Activated naive CD8-positive, alpha-beta T cell treated with anti-CD3 and anti-CD28 coated beads for 36 hours (primary cell): Measurements from ENCODE around the gene RNF11. TPM values are rescaled to one million over a fixed set of nuclear protein-coding genes. Genes with fewer than 3 reads are reported as not detected.

Source experiments
- DNase-seq: peaks from one replicate; pipeline ENCODE4 v3.0.0; 2021
- H3K27ac Mint-ChIP-seq: one replicate; pipeline ENCODE4 v1.8.0; 2022; ENCODE audit warnings: mild to moderate bottlenecking, moderate library complexity, mixed read lengths
- H3K27me3 Mint-ChIP-seq: one replicate; pipeline ENCODE4 v1.8.0; 2022; ENCODE audit warnings: mild to moderate bottlenecking, mixed read lengths
- H3K36me3 Mint-ChIP-seq: one replicate; pipeline ENCODE4 v1.8.0; 2021; ENCODE audit warnings: mild to moderate bottlenecking, mixed read lengths
- H3K4me1 Mint-ChIP-seq: one replicate; pipeline ENCODE4 v1.8.0; 2021; ENCODE audit warnings: mixed read lengths
- H3K4me3 Mint-ChIP-seq: one replicate; pipeline ENCODE4 v1.8.0; 2022; ENCODE audit warnings: mild to moderate bottlenecking, moderate library complexity, mixed read lengths
- H3K9me3 Mint-ChIP-seq: one replicate; pipeline ENCODE4 v1.8.0; 2022; ENCODE audit warnings: mixed read lengths
- total RNA-seq, 2 experiments: library from RNA; stranded (reverse); gene quantifications; one replicate each; pipeline ENCODE4 v1.2.3, GENCODE V29; 2021

Gene RNF11
- total RNA-seq, 2 experiments from 2014 or later: 28.5 to 33.0 TPM

GRCh38 chr1:51302746-51303145 is 66.7 kb downstream of the RNF11 start:
- H3K4me3 Mint-ChIP-seq: no peak overlapping the region
- peaks cover 21% of the 10 kb centered on the region for H3K4me1 Mint-ChIP-seq
- no peaks in the 10 kb centered on the region for H3K9me3 Mint-ChIP-seq
- no peaks in the 10 kb centered on the region for H3K36me3 Mint-ChIP-seq
- DNase-seq: no peak
- H3K27ac Mint-ChIP-seq: no peak overlapping the region
- no peaks in the 10 kb centered on the region for H3K27me3 Mint-ChIP-seq

DNA sequence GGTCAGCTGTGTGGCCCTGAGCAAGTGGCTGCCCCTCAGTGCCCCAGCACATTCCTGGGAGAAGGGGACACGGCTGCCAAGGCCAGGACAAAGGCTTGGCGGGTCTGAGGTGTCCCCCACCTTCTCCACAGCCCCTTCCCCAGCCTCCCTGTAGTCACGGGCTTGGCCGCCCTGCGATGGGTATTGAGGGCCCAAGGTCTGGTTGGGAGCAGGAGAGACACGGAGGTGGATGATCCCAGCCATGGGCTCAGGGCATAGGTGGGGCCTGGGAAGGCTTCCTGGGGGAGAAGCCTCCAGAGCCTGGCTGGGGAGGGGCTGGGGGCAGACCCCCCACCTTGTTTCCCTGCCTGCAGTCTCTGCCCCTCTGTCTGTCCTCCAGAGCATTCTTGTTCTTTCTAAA is 67.2 kb downstream of the RNF11 start:
- no peak for DNase-seq
- Mint-ChIP-seq H3K27me3 (no peaks in the 10 kb centered on the region), H3K4me1 (peaks cover 21% of the 10 kb centered on the region), H3K36me3 (no peaks in the 10 kb centered on the region), H3K9me3 (no peaks in the 10 kb centered on the region), H3K4me3 (no peak overlapping the region), H3K27ac (no peak overlapping the region)

DNA sequence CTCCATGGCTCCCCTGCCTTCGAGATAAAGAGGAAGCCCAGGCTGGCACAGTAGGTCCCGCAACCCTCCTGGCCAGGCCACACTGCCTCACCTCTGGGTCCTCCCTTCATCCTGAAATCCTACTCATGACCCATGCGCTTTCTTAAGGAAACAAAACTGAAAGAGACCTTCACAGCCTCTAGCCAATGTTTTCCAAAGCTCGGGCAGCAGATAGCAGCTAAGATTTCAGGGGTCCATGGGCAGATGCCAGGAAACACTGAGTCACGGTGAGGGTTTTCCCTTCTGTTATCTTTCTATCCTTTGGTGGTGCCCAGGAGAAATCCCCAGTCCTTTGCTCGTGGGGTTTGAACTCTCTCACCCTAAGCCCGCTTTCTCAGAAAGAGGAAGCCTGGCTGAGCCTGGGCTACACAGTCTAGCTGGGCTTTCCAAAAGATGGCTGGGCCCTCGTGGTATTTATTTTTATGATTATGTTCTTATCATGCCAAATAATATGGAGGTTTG is 67.7 kb downstream of the RNF11 start:
- H3K4me1 Mint-ChIP-seq: peaks cover 21% of the 10 kb centered on the region

DNA sequence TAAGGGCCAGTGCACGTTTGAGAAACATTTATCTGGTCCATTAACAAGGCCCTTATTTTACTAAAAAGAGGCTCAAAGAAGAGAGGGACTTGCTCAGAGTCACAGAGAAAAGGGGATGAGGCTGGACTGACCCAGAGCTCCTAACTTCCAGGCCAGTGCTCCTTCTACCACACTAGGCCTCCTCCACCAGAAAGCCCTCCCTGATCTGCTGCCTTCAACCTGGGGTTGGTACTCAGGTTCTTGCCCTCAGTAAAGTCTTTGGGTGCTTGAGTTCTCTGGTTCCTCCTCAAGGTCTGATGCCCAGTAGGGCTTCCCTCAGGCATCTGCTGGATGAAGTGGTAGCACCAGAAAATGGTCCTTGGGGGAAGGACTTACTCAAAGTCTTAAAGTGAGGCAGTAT is 68.3 kb downstream of the RNF11 start:
- no peak overlapping the region for H3K27ac Mint-ChIP-seq
- H3K9me3 Mint-ChIP-seq: no peaks in the 10 kb centered on the region
- peaks cover 21% of the 10 kb centered on the region for H3K4me1 Mint-ChIP-seq
- no peaks in the 10 kb centered on the region for H3K36me3 Mint-ChIP-seq
- H3K4me3 Mint-ChIP-seq: no peak overlapping the region
- no peaks in the 10 kb centered on the region for H3K27me3 Mint-ChIP-seq
- no peak for DNase-seq

More for the DNA sequence above, 67.7 kb downstream of the RNF11 start:
- Mint-ChIP-seq H3K27me3 (no peaks in the 10 kb centered on the region), H3K4me3 (no peak overlapping the region), H3K36me3 (no peaks in the 10 kb centered on the region), H3K27ac (peak overlapping the region; percentile 63), H3K9me3 (no peaks in the 10 kb centered on the region)
- peak; percentile 64 for DNase-seq

- Mint-ChIP-seq H3K9me3 (no peaks in the 10 kb centered on the region), H3K4me3 (no peak overlapping the region), H3K27me3 (no peaks in the 10 kb centered on the region), H3K27ac (no peak overlapping the region), H3K36me3 (no peaks in the 10 kb centered on the region), H3K4me1 (peaks cover 21% of the 10 kb centered on the region)
- DNase-seq: no peak
These were observed 69.3 kb downstream of the RNF11 start for GRCh38 chr1:51305371-51305823.

DNA sequence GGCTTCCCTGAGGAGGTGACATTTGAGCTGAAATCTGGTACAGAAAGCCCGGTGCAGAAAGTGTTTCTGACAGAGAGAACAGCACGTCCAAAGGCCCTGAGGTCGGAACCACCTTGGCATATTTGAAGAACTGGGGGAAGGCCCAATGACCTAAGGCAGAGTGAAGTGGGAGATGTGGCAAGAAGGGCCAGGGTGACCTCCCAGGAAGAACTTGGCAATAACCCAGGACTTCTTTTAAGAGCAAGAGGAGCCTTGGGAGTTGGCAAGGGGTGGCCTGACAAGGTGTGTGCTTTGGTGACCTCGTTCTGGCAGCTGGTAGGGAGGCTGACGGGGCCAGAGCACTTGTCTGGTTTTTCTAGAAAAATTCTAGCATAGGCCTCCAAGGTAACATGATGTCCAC is 70.9 kb downstream of the RNF11 start:
- Mint-ChIP-seq H3K36me3 (no peaks in the 10 kb centered on the region), H3K4me3 (no peak overlapping the region), H3K27ac (no peak overlapping the region), H3K9me3 (no peaks in the 10 kb centered on the region), H3K27me3 (no peaks in the 10 kb centered on the region), H3K4me1 (peaks cover 15% of the 10 kb centered on the region)
- DNase-seq: no peak

- Mint-ChIP-seq H3K4me3 (no peak overlapping the region), H3K27ac (no peak overlapping the region), H3K4me1 (peaks cover 13% of the 10 kb centered on the region)
These were observed 72.6 kb downstream of the RNF11 start for GRCh38 chr1:51308636-51309035.

GRCh38 chr1:51309291-51309690 is 73.2 kb downstream of the RNF11 start:
- H3K4me1 Mint-ChIP-seq: peaks cover 9% of the 10 kb centered on the region
- H3K9me3 Mint-ChIP-seq: no peaks in the 10 kb centered on the region
- no peaks in the 10 kb centered on the region for H3K27me3 Mint-ChIP-seq
- DNase-seq: no peak
- H3K27ac Mint-ChIP-seq: no peak overlapping the region
- no peak overlapping the region for H3K4me3 Mint-ChIP-seq
- H3K36me3 Mint-ChIP-seq: no peaks in the 10 kb centered on the region

More at GRCh38 chr1:51308636-51309035, 72.6 kb downstream of the RNF11 start:
- Mint-ChIP-seq H3K9me3 (no peaks in the 10 kb centered on the region), H3K27me3 (no peaks in the 10 kb centered on the region), H3K36me3 (no peaks in the 10 kb centered on the region)
- no peak for DNase-seq

GRCh38 chr1:51310871-51311613 is 75.0 kb downstream of the RNF11 start:
- DNase-seq: no peak
- H3K27me3 Mint-ChIP-seq: no peaks in the 10 kb centered on the region
- H3K4me1 Mint-ChIP-seq: peaks cover 5% of the 10 kb centered on the region
- no peak overlapping the region for H3K27ac Mint-ChIP-seq
- no peaks in the 10 kb centered on the region for H3K36me3 Mint-ChIP-seq
- H3K9me3 Mint-ChIP-seq: no peaks in the 10 kb centered on the region
- no peak overlapping the region for H3K4me3 Mint-ChIP-seq

GRCh38 chr1:51311826-51312225 is 75.8 kb downstream of the RNF11 start:
- Mint-ChIP-seq H3K36me3 (no peaks in the 10 kb centered on the region), H3K4me1 (peaks cover 5% of the 10 kb centered on the region), H3K9me3 (no peaks in the 10 kb centered on the region), H3K27ac (no peak overlapping the region), H3K27me3 (no peaks in the 10 kb centered on the region), H3K4me3 (no peak overlapping the region)
- DNase-seq: no peak

DNA sequence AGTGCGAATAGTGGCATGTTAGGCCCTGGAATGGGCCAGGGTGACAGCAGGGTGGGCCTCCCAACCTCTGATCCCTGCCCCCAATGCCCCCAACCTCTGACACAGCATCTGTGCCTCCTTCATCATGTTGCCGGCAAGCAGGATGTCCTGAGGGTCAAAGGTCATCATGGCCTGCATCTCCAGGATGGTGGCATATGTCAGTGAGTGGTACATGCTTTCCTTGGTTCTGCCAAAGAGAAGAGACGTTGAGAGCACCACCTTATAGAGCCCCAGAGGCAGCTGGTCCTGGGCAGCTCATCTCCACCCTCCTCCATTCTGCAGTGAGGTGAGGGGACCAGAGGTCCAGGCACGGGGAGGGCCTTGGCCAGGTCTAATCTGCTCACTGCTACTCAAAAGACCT is 76.6 kb downstream of the RNF11 start:
- H3K4me1 Mint-ChIP-seq: peaks cover 5% of the 10 kb centered on the region
- no peaks in the 10 kb centered on the region for H3K27me3 Mint-ChIP-seq
- H3K27ac Mint-ChIP-seq: no peak overlapping the region
- DNase-seq: no peak
- H3K4me3 Mint-ChIP-seq: no peak overlapping the region
- no peaks in the 10 kb centered on the region for H3K9me3 Mint-ChIP-seq
- no peaks in the 10 kb centered on the region for H3K36me3 Mint-ChIP-seq

DNA sequence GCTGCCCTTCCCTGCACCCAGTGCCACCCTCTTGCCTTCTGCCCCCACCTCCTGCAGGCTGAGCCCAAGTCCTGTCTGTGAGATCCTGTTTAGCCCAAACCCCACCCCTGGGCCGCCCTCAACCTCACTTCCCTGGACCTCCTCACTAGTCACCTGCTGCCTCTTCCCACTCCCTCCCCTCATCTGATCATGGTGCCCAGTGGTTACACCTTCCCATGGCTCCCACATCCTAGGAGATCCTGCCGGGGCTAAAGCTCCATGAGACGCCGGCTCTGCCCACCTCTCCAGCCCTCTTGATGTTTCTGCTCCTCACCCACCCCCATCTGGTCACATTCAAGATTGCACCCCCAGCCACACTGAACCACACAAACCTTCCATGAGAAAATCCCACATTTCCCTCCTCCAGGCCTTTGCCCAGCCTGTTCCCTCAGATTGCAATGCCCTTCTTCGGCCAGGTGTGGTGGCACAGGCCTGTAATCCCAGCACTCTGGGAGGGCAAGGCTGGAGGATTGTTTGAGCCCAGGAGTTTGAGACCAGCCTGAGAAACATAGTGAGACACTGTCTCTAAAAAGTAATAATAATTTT is 77.3 kb downstream of the RNF11 start:
- H3K4me1 Mint-ChIP-seq: peaks cover 5% of the 10 kb centered on the region
- no peak overlapping the region for H3K4me3 Mint-ChIP-seq
- no peaks in the 10 kb centered on the region for H3K36me3 Mint-ChIP-seq
- no peaks in the 10 kb centered on the region for H3K27me3 Mint-ChIP-seq
- DNase-seq: no peak
- no peaks in the 10 kb centered on the region for H3K9me3 Mint-ChIP-seq
- H3K27ac Mint-ChIP-seq: no peak overlapping the region

DNA sequence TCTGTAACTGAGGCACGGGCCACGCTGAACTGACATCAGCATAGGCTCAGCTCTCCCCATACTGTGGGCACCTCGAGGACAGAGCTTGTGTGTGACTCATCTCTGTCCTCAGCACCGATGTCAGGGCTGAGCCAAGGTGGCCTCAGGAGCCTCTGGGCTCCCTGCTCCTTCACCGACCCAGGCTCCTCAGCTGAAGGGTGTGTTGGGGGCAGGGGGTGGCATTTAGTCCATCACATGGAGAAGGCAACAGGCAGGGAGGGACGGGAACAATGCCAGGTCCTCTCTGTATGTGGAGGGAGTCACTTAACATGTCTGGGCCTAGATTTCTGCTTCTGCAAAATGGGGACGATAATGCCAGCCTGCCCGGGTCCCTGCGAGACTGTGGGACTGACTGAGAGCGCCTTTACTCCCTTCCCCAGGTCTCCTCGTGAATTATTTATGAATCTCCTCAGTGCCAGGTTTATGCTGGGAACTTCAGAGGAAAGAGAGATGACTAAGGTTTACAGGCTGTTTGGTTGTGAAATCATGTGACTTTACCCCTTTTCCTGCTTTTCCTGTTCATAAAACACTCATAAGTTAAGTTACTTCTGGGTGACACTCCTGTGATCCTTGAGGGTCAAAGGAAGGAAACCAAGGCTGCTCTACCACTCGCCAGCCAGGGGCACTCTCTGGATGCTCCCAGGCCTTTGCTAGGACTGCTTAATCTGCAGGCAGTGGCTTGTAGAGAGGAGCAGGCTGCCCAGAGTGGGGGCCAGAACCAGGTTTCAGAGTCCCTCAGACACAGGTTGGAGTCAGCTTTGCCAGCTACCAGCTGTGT is 78.1 kb downstream of the RNF11 start:
- Mint-ChIP-seq H3K27me3 (no peaks in the 10 kb centered on the region), H3K4me3 (no peak overlapping the region), H3K9me3 (no peaks in the 10 kb centered on the region), H3K36me3 (no peaks in the 10 kb centered on the region), H3K4me1 (peaks cover 5% of the 10 kb centered on the region), H3K27ac (no peak overlapping the region)
- no peak for DNase-seq

DNA sequence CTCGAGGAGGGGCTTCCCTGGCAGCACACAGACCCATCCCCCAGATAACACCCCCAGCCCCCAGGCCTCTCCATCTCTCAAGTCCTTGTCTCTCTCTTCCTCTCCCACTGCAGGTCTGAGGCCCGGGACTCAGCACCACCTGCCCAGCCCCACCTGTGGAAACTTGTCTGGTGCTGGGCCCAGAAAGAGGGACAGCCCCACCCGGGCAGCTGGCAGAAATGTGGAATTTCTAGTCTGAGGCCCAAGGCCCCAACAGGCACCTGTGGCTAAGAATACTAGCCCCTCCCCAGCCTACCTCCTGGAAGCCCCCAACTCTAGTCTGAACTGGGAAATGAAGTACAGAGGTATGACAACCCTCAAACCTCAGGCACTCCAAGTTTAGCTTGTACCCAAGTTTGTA is 78.9 kb downstream of the RNF11 start:
- Mint-ChIP-seq H3K27me3 (no peaks in the 10 kb centered on the region), H3K4me3 (no peak overlapping the region), H3K27ac (no peak overlapping the region), H3K36me3 (no peaks in the 10 kb centered on the region), H3K4me1 (peaks cover 5% of the 10 kb centered on the region), H3K9me3 (no peaks in the 10 kb centered on the region)
- no peak for DNase-seq

GRCh38 chr1:51316113-51316845 is 80.2 kb downstream of the RNF11 start:
- no peak for DNase-seq
- H3K36me3 Mint-ChIP-seq: no peaks in the 10 kb centered on the region
- no peaks in the 10 kb centered on the region for H3K9me3 Mint-ChIP-seq
- no peak overlapping the region for H3K27ac Mint-ChIP-seq
- H3K27me3 Mint-ChIP-seq: no peaks in the 10 kb centered on the region
- H3K4me1 Mint-ChIP-seq: peaks cover 5% of the 10 kb centered on the region
- no peak overlapping the region for H3K4me3 Mint-ChIP-seq
